ENCODE data around the gene GSG1L.

DNA sequence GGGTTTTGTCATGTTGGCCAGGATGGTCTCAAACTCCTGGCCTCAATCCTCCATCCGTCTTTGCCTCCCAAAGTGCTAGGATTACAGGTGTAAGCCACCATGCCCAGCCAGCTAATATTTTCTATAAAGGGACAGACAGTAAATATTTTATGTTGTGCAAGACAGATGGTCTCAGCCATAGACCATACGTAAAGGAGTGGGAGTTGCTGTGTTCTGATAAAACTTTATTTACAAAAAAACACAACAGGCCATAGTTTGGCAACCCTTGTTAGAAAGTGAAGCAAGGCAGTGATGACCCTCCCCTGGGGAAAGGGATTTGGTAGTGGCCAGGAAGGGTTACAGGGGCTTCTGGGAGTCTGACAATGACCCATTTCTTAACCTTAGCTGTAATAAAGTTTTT lies 119.7 kb downstream of the GSG1L start:
- TF ChIP-seq, protein P1, sequence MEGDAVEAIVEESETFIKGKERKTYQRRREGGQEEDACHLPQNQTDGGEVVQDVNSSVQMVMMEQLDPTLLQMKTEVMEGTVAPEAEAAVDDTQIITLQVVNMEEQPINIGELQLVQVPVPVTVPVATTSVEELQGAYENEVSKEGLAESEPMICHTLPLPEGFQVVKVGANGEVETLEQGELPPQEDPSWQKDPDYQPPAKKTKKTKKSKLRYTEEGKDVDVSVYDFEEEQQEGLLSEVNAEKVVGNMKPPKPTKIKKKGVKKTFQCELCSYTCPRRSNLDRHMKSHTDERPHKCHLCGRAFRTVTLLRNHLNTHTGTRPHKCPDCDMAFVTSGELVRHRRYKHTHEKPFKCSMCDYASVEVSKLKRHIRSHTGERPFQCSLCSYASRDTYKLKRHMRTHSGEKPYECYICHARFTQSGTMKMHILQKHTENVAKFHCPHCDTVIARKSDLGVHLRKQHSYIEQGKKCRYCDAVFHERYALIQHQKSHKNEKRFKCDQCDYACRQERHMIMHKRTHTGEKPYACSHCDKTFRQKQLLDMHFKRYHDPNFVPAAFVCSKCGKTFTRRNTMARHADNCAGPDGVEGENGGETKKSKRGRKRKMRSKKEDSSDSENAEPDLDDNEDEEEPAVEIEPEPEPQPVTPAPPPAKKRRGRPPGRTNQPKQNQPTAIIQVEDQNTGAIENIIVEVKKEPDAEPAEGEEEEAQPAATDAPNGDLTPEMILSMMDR (conservative IDR thresholded peaks at IDR 0.05): no peak
- TF ChIP-seq ZFX (IDR thresholded peaks at IDR 0.05): no peak

All from C4-2B (cell line).